IMR-90 (cell line): ENCODE data around the gene BCAS3.

ENCODE experiments used
- BHLHE40 ChIP-seq: fragments of 150-350 bp; IDR thresholded peaks from 2 replicates; pipeline ENCODE4 v1.6.1; 2016; ENCODE audit warnings: mild to moderate bottlenecking, low read depth, low read length
- CEBPB ChIP-seq: IDR thresholded peaks from 2 replicates; pipeline ENCODE4 v1.6.1; 2012; ENCODE audit warnings: low read depth, low read length, improper control_type of control experiment
- FOS ChIP-seq: fragments of 150-350 bp; IDR thresholded peaks from 2 replicates; pipeline ENCODE4 v1.6.1; 2016; ENCODE audit warnings: low read depth, low read length
- MAFK ChIP-seq: IDR thresholded peaks from 2 replicates; pipeline ENCODE4 v1.6.1; 2012; ENCODE audit warnings: low read depth, low read length, improper control_type of control experiment
- NFE2L2 ChIP-seq: fragments of 150-350 bp; IDR thresholded peaks from 2 replicates; pipeline ENCODE4 v1.6.1; 2016; ENCODE audit warnings: low read depth, mild to moderate bottlenecking, low read length
- POLR2A ChIP-seq: IDR thresholded peaks from 2 replicates; pipeline ENCODE4 v1.6.1; 2012; ENCODE audit warnings: mild to moderate bottlenecking, low read depth, low read length
- RAD21 ChIP-seq: IDR thresholded peaks from 2 replicates; pipeline ENCODE4 v1.6.1; 2012; ENCODE audit warnings: low read length, improper control_type of control experiment
- RCOR1 ChIP-seq: IDR thresholded peaks from 2 replicates; pipeline ENCODE4 v1.6.1; 2012; ENCODE audit warnings: mild to moderate bottlenecking, low read length, improper control_type of control experiment; ENCODE audit not compliant: insufficient replicate concordance
- RFX5 ChIP-seq: IDR thresholded peaks from 2 replicates; pipeline ENCODE4 v1.8.0; 2012; ENCODE audit warnings: low read depth, mild to moderate bottlenecking, low read length, moderate library complexity
- TF ChIP-seq, protein P1 (sequence below): conservative IDR thresholded peaks from 2 replicates; pipeline ENCODE4 v1.5.1; 2012; ENCODE audit warnings: mild to moderate bottlenecking, low read depth, low read length, improper control_type of control experiment
- TF ChIP-seq, protein P2 (sequence below): fragments of 150-350 bp; IDR thresholded peaks from 2 replicates; pipeline ENCODE4 v1.6.1; 2017; ENCODE audit warnings: mild to moderate bottlenecking, antibody characterized with exemption, low read length, low read depth

DNA sequence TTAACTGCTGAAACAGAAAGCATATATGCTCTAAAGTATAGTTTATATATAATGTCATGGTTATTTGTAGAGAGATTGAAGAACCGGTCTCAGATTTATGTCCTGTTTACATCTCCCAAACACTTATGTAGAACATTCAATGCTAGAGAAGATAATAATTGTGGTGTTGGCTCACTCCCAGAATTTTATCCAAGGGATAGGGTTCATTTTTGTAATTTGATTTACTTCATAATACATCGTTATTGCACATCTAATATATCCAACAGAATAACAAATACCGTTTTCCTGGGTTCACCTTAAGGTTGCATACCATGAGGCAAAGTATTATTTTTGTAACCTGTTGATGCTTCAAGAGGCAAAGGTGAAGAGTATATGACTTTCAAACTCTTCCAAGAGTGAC lies 519.1 kb downstream of the BCAS3 start:
- TF ChIP-seq, protein P1, sequence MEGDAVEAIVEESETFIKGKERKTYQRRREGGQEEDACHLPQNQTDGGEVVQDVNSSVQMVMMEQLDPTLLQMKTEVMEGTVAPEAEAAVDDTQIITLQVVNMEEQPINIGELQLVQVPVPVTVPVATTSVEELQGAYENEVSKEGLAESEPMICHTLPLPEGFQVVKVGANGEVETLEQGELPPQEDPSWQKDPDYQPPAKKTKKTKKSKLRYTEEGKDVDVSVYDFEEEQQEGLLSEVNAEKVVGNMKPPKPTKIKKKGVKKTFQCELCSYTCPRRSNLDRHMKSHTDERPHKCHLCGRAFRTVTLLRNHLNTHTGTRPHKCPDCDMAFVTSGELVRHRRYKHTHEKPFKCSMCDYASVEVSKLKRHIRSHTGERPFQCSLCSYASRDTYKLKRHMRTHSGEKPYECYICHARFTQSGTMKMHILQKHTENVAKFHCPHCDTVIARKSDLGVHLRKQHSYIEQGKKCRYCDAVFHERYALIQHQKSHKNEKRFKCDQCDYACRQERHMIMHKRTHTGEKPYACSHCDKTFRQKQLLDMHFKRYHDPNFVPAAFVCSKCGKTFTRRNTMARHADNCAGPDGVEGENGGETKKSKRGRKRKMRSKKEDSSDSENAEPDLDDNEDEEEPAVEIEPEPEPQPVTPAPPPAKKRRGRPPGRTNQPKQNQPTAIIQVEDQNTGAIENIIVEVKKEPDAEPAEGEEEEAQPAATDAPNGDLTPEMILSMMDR: no peak
- TF ChIP-seq POLR2A: no peak
- no peak for TF ChIP-seq MAFK
- no peak for TF ChIP-seq RCOR1
- no peak for TF ChIP-seq RAD21
- TF ChIP-seq FOS: no peak
- TF ChIP-seq CEBPB: no peak
- no peak for TF ChIP-seq BHLHE40
- no peak for TF ChIP-seq NFE2L2
- TF ChIP-seq RFX5: no peak
- TF ChIP-seq, protein P2, sequence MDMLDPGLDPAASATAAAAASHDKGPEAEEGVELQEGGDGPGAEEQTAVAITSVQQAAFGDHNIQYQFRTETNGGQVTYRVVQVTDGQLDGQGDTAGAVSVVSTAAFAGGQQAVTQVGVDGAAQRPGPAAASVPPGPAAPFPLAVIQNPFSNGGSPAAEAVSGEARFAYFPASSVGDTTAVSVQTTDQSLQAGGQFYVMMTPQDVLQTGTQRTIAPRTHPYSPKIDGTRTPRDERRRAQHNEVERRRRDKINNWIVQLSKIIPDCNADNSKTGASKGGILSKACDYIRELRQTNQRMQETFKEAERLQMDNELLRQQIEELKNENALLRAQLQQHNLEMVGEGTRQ: no peak
